Lung microvascular endothelial cell (primary cell): Measurements from ENCODE around the gene SPATS2L. TPM values are rescaled to one million over a fixed set of nuclear protein-coding genes. Genes with fewer than 3 reads are reported as not detected.
A peak's percentile ranks its signal among the peaks of the same experiment; 100 is the strongest.
"Not testable (repeated sequence)": the region's sequence is repeated elsewhere in the genome, so short reads cannot be mapped to it uniquely, and the experiment has no call there.

Experiments
- DNase-seq, 2 donors: peaks; one replicate each; pipeline versions ENCODE4 v3.0.0 to v3.0.0-alpha.2; 2010; ENCODE audit warnings: low read depth in 2 of 2
- total RNA-seq: library from RNA; depleted of rRNA; stranded (reverse); fragments of >200 nt; gene quantifications from 2 replicates; pipeline ENCODE4 v1.2.1, GENCODE V29; 2014

SPATS2L gene
- total RNA-seq, 1 donor from 2014 or later, result 5.4 TPM

- peak in 1 of 2 donors; percentile 56 for DNase-seq
These were observed 13.2 kb downstream of the SPATS2L start for GRCh38 chr2:200319548-200320337.

DNA sequence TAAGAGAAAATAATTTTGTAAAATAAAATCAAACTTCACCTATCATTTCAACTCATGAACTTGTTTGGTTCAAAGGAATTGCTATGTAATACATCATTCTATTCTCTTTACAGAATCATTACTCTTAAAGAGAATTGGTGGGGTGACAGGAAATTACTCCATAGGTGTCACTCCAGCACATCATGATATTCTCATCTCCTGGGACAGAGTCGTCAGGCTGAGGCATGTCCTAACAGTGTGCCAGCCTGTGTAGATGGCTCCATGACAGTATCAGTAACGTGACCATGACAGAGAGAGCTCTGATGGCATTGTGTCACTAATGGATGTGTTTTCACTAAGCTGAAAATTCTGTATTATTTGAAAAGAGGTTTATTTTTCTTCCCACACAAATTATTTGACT is 13.9 kb downstream of the SPATS2L start:
- peak in 1 of 2 donors; percentile 18 for DNase-seq

GRCh38 chr2:200320991-200321390 is 14.5 kb downstream of the SPATS2L start:
- no peak for DNase-seq

- no peak for DNase-seq
These were observed 15.5 kb downstream of the SPATS2L start for GRCh38 chr2:200321780-200322534.

DNA sequence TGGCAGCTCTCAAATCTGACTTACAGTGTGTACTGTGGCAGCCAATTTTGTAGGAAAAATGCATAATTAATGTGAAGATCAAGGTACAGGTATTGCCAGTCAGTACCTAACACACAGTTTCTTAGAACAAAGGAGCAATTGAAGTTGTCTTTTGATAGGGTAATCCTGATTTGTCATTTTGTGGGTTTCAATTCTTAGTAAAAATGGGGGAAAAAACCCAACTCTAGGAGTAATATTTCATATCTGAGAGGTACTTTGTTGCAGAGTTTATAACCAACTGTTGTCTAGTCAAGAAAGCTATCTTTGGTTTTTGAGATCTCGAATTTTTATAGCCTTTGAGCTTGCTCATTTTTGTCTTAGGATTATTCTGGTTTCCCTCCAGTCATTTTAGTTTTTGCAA is 16.1 kb downstream of the SPATS2L start:
- DNase-seq, result no peak

DNA sequence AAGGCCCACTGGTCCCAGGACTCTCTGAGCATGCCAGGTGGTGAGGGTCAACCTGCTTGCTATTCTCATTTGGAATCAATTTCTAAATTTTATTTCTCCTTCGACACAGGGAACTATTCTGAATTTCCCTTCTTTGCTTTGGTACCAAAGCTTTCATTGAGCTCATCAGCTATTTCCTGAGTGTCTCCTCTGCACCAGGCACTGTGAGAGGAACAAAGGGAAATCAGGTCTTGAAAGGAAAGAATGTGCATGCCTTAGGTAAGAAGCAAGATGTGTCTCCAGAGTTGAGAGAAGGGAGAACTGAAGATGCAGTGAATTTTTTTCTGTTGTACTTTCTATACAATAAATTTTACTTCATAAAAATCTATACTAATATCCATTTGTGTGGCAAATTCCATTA is 17.9 kb downstream of the SPATS2L start:
- DNase-seq, result no peak

DNA sequence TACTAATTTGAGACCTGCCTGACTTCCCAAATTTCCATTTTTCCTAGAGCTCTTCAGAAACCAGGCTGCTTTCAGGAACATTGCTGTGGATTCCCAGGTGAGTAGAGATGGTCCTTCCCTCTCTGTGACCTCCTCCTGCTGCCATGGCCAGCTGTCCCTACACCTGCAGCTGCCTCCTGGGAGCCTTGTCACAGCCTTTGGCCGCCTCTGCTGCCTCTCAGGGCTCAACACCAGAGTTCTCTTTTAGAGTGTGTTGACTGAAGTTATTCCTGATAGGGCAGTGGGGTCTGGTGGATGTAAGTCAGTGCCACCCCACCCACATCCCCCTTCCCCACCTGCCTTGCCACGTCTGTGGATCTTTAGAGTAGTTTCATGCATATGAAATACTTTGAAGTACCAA is 22.9 kb downstream of the SPATS2L start:
- DNase-seq, result no peak

- DNase-seq, result no peak
These were observed 23.3 kb downstream of the SPATS2L start for GRCh38 chr2:200329798-200330197.

DNA sequence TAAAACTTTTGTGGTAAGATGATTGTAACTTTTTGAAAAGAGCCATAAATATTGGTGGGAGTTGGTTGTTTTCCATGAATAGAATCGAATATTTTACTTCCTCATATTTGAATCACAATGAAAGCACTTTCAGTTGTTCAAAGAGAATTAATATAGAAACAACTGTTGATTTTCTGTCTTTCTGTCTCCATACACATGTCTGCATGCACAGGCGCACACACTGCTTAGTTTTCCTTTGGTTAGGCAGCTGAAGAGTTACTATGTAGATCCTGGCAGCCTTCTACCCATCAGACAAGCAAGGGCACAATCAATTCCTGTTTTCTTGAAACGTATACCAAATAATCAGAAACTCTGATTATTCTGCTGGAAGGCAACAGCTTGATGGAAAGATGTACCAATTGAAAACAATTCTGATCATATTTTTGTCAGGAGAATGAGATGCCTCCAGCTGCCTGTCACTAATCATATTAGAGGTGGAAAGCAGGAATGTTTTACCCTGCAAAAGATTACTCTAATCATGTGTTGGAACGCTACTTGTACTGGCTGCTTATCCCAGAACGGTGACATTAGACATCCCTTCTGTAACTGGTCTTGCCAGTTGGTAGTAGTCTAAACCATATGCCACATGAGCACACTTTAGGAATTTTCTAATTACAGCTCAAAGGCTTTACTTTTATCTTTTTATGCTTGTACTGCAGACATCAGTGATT is 24.0 kb downstream of the SPATS2L start:
- no peak for DNase-seq

DNA sequence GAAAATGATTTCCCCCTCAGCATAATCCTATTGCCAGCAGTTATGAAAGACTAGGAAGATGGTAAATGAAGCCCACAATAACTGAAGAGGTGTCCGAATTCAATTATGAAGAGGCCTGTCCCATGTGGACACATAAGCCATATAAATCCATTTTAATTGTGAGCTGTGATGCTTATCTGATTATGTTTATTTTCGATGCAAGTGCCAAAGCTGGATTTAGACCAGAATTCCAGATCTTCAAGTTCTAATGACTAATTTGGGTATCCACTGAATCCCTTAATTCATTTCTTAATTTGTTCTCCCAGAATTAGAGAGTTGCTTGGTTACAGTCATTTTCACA is 24.5 kb downstream of the SPATS2L start:
- DNase-seq, result no peak

GRCh38 chr2:200335657-200336056 is 29.2 kb downstream of the SPATS2L start:
- peak in 1 of 2 donors; percentile 8 for DNase-seq

GRCh38 chr2:200336980-200337615 is 30.6 kb downstream of the SPATS2L start:
- DNase-seq, result peak in 1 of 2 donors; percentile 32

- DNase-seq, result no peak
These were observed 31.1 kb downstream of the SPATS2L start for GRCh38 chr2:200337621-200338020.

DNA sequence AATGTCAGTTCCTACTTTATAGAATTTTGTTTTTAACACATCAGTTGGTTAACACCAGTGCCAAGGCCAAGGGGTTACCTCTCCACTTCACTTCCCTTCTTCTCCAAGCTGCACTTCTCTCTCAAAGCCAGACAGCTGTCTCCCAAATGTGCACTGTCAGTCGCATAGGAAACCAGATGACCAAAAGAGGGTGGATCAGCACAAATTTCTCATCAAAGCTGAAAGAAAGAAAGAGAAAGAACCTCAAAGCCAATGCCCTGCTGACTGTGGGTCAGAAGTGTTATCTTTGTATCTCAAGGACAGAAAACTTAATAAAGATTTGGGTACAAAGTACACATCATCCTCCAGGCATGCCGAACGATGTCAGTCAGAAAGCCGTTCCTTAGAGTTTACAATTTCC is 32.2 kb downstream of the SPATS2L start:
- no peak for DNase-seq

DNA sequence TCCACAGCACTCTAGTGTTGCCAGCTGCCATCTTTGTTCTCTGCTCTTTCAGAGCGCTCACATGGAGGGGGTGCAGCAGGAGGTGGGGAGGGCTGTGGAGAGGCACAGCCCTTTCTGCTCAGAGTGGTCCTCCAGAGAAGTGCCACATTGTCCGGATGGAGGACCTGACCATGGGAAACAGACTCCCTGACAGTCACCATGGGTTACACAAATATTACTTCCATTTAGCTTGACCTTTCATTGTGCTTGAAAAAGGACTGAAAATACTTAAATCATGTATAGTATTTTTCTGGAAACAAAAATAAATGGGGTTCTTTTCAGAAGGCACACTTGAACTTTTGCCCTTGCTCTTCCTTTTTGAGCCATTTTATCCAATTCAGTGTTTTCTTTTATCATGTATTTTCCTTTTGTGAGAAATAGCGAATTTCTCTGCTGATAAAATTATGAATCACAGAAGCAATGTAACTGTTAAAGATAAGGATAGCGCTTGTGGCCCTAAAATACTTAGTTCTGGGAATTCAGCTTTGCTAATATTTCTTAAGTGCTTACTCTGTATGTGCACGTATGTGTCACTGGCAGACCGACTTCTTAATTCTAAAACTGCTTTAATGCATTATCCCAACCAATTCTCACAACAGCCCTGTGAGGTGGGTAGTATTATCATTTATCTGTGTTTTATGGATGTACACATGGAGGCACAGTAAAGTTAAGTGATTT is 34.2 kb downstream of the SPATS2L start:
- peak; percentile 29 to 72 for DNase-seq

DNA sequence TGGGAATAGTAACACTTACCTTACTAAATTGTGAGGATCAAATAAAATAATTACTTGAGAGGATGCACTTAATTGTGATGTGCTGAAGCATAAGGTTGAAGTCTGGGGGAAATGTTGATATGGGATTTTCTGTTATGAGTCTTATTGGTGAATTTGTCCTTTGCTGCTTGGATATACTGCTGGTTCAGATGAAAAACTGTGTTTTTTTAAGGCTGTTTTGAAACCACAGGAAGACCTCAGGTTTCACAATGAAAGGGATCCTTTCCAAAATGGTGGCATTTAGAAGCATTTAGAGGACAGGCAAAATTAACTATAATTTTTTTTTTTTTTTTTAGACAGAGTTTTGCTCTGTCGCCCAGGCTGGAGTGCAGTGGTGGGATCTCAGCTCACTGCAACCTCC is 34.9 kb downstream of the SPATS2L start:
- no peak for DNase-seq

DNA sequence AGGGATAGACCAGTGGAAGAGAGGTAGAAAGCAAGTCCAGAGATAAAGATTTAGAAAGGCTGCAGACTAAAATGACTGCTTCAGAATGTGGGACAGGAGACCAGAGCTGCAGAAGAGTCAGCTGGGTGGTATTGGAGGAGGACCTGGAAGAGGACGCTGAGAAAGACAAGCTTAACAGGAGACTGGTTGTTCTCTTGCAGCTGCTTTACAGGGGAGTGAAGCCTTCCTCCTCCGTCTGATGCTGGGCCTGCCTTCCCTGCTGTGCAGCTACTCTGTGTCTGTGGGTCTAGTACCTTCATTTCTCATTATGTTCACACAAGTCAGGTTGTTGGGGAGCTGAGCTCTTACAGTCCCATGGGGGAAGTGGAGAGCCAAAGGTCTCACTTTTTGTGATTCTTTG is 35.7 kb downstream of the SPATS2L start:
- DNase-seq, result no peak

DNA sequence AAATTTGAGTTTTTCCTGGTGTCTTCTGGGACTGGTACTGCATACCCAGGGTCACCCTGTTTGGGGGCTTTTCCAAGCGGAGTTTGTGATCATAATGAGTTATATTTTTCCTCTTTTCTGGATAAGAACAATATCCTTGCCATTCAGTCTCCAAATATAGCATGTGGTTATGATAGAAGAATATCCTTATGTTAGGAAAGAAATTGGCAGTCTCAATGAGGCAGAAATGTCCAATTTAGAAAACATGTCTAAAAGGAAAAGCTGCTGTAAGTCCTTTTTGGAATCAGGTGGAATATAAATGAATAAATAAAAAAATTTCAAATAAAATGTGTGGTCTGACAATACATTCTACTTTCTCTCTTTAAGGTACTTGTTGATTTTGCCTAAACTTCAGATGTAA is 36.2 kb downstream of the SPATS2L start:
- no peak for DNase-seq

GRCh38 chr2:200344202-200344601 is 37.7 kb downstream of the SPATS2L start:
- not testable (repeated sequence) for DNase-seq

DNA sequence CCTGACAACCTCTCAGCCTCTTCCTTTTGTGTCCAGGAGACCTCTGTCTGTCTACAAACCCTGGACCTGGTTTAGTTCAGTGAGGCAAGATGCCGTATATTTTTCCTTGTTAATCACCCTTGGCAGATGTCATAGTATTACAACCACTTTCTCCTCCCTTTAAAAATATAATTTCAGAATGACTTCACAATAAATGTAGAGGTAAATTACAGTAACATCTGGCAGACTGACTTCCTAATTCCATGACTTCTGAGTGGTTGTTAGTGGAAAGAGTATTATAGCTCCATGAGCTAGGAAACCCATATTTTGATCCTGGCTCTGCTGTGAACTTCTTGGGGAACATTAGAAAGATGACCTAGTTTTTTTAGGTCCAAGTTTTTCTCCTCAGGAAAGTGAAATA is 39.5 kb downstream of the SPATS2L start:
- DNase-seq, result no peak

GRCh38 chr2:200347301-200347700 is 40.8 kb downstream of the SPATS2L start:
- DNase-seq, result no peak
